Left lung (tissue), 10 donors: ENCODE data around the gene MOBP. TPM values are rescaled to one million over a fixed set of nuclear protein-coding genes. Genes with fewer than 3 reads are reported as not detected.

Experiments
- ATAC-seq: fragments of 200-7000 bp; cut with Tn5 transposase; one replicate; pipeline ENCODE4 v1.9.1; 2020; ENCODE audit warnings: moderate library complexity
- DNase-seq, 4 donors: peaks; one replicate each; pipeline ENCODE4 v3.0.0-alpha.2; 2013 to 2020
- H3K27ac ChIP-seq, 2 donors: fragments of 200-600 bp; sonication (generic) in 1 of 2; one replicate each; pipeline versions ENCODE4 v1.5.0 to v1.8.0; 2020 to 2021
- H3K27me3 ChIP-seq, 2 donors: fragments of 200-600 bp; sonication (generic) in 1 of 2; one replicate each; pipeline versions ENCODE4 v1.5.0 to v1.8.0; 2020 to 2021
- H3K36me3 ChIP-seq, 2 donors: fragments of 200-600 bp; sonication (generic) in 1 of 2; one replicate each; pipeline versions ENCODE4 v1.5.0 to v1.8.0; 2020 to 2021
- H3K4me1 ChIP-seq, 2 donors: fragments of 200-600 bp; one replicate each; pipeline ENCODE4 v1.8.0; 2021
- H3K4me3 ChIP-seq, 2 donors: fragments of 200-600 bp; sonication (generic) in 1 of 2; one replicate each; pipeline versions ENCODE4 v1.5.0 to v1.8.0; 2020 to 2021; ENCODE audit warnings: mild to moderate bottlenecking in 1 of 2
- H3K9me3 ChIP-seq, 2 donors: fragments of 200-600 bp; sonication (generic) in 1 of 2; one replicate each; pipeline versions ENCODE4 v1.5.0 to v1.8.0; 2020 to 2021
- intact Hi-C, 2 donors: fragments of 100-400 bp; cut with DNase I; formaldehyde crosslinking; loops; one replicate each; pipeline versions ENCODE4 v1.11.2 to v1.14.2; 2022
- polyA plus RNA-seq, 6 donors: library from polyadenylated mRNA; unstranded; fragments of 120-200 nt; gene quantifications; one replicate each; pipeline ENCODE4 v1.2.1, GENCODE V29; 2013; ENCODE audit not compliant: insufficient read length in 6 of 6
- total RNA-seq, 2 donors: library from RNA; stranded (reverse); fragmentation: NEBNext Ultra II Directional; extraction: Animal tissue kit (Norgen Biotek cat#: 25700); gene quantifications; one replicate each; pipeline ENCODE4 v1.2.1, GENCODE V29; 2021
- TF ChIP-seq, protein P1 (sequence below), 2 donors: fragments of 200-600 bp; sonication (generic) in 1 of 2; IDR thresholded peaks; one replicate each; pipeline versions ENCODE4 v1.5.0 to v1.8.0; 2021; ENCODE audit warnings: antibody characterized with exemption in 2 of 2
- donor health status: DM: no; HTN: yes; CAD: no.
- donor health status: DM: no; HTN: no; CAD: no.

Gene MOBP
- total and polyA plus RNA-seq, 8 donors = 0.08 to 0.55 (median 0.18) TPM

DNA sequence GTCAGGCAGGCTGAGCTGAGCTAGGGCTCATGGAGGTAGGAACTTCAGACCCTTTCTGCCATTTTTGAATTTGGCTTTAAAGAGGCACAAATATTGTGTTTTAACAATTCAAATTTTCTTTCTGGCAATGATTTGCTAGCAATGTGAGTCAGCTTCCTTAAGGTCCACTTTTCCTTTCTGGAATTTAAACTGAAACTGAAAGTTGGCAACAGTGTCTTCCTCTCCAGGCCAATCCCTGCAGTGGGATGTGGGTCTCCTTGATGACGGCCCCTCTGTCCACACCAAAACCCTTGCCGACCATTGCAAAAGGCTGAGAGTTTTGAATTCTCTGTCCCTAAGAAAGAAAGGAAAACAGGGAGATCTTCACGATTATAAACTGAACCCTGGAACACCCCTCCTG, 33.8 kb upstream of the MOBP start:
- no peak for DNase-seq
- Histone ChIP-seq H3K9me3 (no peaks in the 10 kb centered on the region), H3K4me1 (peaks cover 5% of the 10 kb centered on the region in 2 donors), H3K36me3 (no peaks in the 10 kb centered on the region), H3K4me3 (no peak overlapping the region), H3K27me3 (no peaks in the 10 kb centered on the region), H3K27ac (peak overlapping the region; percentile 55 to 56)
- intact Hi-C loops = no loop called here
- peak; percentile 76 for ATAC-seq
- TF ChIP-seq, protein P1, sequence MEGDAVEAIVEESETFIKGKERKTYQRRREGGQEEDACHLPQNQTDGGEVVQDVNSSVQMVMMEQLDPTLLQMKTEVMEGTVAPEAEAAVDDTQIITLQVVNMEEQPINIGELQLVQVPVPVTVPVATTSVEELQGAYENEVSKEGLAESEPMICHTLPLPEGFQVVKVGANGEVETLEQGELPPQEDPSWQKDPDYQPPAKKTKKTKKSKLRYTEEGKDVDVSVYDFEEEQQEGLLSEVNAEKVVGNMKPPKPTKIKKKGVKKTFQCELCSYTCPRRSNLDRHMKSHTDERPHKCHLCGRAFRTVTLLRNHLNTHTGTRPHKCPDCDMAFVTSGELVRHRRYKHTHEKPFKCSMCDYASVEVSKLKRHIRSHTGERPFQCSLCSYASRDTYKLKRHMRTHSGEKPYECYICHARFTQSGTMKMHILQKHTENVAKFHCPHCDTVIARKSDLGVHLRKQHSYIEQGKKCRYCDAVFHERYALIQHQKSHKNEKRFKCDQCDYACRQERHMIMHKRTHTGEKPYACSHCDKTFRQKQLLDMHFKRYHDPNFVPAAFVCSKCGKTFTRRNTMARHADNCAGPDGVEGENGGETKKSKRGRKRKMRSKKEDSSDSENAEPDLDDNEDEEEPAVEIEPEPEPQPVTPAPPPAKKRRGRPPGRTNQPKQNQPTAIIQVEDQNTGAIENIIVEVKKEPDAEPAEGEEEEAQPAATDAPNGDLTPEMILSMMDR (IDR thresholded peaks at IDR 0.05) = no peak

DNA sequence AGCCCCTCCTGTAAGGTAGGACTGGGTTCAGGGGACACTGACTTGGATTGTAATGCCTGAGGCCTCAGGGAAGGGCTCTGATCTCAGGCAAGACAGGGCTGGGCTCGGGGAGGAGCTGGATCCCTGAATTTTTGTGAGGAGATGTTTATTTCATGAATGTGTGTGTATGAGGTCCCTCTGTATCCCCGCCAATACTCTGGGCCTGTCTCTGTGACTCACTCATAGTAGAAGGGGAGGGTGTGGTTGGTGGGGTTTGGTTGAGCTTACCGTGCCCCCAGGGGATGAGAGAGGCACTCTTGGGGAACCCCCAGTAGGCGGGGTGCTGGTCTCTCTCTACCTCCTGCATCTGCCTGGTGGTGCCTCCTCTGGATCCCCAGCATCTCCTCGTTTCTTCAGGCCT, 32.9 kb upstream of the MOBP start:
- H3K9me3 ChIP-seq = no peaks in the 10 kb centered on the region
- no peak overlapping the region for H3K4me3 ChIP-seq
- ATAC-seq (no peak), DNase-seq (no peak)
- H3K27ac ChIP-seq = no peak overlapping the region
- H3K36me3 ChIP-seq = no peaks in the 10 kb centered on the region
- H3K4me1 ChIP-seq = peaks cover 5% of the 10 kb centered on the region in 2 donors
- no peaks in the 10 kb centered on the region for H3K27me3 ChIP-seq
- intact Hi-C loops = no loop called here
- TF ChIP-seq, protein P1 (IDR thresholded peaks at IDR 0.05) = no peak

DNA sequence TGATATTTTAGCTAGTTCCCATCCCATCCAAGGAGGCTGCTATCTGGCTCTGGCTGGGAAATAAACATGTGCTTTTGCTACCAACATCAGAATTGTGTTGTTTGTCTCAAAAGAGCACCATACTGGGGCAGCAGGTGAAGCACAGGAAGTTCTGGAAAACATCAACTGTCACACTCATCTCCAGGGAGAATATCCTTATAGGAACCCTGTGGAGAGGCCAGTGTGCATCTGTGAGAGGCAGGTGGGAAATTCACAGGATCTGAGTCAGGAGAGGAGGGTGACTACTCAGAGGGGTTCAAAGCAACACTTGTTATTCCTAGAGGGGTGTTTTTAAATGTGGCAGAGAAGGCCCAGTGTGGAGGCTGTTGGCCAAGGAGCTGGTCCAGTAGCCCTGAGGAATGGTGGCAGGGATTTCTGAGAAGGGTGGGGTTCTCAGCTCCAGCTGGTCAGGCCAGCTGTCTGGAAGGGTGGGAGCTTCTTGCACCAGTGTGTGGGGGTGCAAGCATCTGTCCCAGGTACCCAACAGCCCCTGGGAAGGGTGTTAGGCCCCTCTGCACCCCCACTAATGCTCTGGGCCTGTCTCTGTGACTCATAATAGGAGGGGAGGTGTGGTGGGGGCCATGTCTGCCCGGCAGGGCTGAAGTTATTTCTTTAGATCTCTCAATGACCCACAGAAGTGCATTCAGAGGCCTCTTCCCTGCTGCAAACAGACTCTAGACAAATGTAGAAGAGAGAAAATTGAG, 32.3 kb upstream of the MOBP start:
- no peak for ATAC-seq
- Histone ChIP-seq H3K4me1 (peaks cover 5% of the 10 kb centered on the region in 2 donors), H3K27me3 (no peaks in the 10 kb centered on the region), H3K9me3 (no peaks in the 10 kb centered on the region), H3K27ac (no peak overlapping the region), H3K36me3 (no peaks in the 10 kb centered on the region), H3K4me3 (no peak overlapping the region)
- TF ChIP-seq, protein P1 (IDR thresholded peaks at IDR 0.05) = no peak
- intact Hi-C loops = no loop called here
- DNase-seq = no peak

DNA sequence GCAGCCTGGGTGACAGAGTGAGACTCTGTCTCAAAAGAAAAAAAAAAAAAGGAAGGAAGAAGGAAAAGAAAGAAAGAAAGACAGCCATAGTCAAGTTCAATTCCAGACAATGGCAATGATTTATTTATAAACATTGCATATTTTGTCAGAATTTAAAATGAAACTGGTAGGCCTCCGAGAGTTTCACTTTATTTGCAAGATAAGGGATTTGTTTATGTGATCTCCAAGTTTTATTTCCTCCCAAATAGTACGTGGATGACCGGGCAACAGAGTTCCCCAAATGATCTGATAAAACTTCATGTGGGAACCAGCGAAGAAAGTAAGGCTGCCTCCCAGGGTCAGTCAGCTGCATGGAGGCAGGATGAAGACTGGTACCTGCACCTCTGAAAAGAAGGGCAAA, 28.6 kb upstream of the MOBP start:
- Histone ChIP-seq H3K27ac (no peak overlapping the region), H3K4me1 (no peaks in the 10 kb centered on the region), H3K9me3 (no peaks in the 10 kb centered on the region), H3K4me3 (no peak overlapping the region), H3K36me3 (no peaks in the 10 kb centered on the region), H3K27me3 (no peaks in the 10 kb centered on the region)
- ATAC-seq (no peak), DNase-seq (no peak)
- intact Hi-C loops = no loop called here
- TF ChIP-seq, protein P1 (IDR thresholded peaks at IDR 0.05) = no peak

DNA sequence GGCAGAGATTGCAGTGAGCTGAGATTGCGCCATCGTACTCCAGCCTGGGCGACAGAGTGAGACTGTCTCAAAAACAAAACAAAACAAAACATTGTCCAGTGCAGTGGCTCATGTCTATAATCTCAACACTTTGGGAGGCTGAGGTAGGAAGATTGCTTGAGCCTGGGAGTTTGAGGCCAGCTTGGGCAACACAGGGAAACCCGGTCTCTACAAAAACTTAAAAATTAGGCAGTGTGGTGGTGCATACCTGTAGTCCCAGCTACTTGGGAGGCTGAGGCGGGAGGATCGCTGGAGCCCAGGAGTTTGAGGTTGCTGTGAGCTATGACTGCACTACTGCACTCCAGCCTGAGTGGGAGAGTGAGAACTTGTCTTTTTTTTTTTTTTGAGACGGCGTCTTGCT, 27.2 kb upstream of the MOBP start:
- intact Hi-C loops = no loop called here
- DNase-seq (no peak), ATAC-seq (no peak)
- H3K9me3 ChIP-seq = no peaks in the 10 kb centered on the region
- TF ChIP-seq, protein P1 (IDR thresholded peaks at IDR 0.05) = no peak
- H3K36me3 ChIP-seq = no peaks in the 10 kb centered on the region
- no peak overlapping the region for H3K27ac ChIP-seq
- no peaks in the 10 kb centered on the region for H3K4me1 ChIP-seq
- H3K27me3 ChIP-seq = no peaks in the 10 kb centered on the region
- H3K4me3 ChIP-seq = no peak overlapping the region
